HL-60 (cell line): ENCODE data around the gene TMC5.

Experiments used
- CTCF ChIP-seq: IDR thresholded peaks from one replicate; pipeline ENCODE4 v1.5.1; 2011; ENCODE audit warnings: low read length, control low read depth, inconsistent platforms; ENCODE audit not compliant: insufficient read depth
- REST ChIP-seq: IDR thresholded peaks from 2 replicates; pipeline ENCODE4 v1.6.1; 2012; ENCODE audit warnings: low read depth; ENCODE audit not compliant: insufficient replicate concordance
- SPI1 ChIP-seq: IDR thresholded peaks from 2 replicates; pipeline ENCODE4 v1.6.1; 2012; ENCODE audit warnings: low read depth, mild to moderate bottlenecking, borderline replicate concordance

GRCh38 chr16:19417640-19418039 lies at the start of gene TMC5:
- TF ChIP-seq CTCF (no peak), REST (no peak), SPI1 (no peak)
